ENCODE data around the gene SMCO4.

DNA sequence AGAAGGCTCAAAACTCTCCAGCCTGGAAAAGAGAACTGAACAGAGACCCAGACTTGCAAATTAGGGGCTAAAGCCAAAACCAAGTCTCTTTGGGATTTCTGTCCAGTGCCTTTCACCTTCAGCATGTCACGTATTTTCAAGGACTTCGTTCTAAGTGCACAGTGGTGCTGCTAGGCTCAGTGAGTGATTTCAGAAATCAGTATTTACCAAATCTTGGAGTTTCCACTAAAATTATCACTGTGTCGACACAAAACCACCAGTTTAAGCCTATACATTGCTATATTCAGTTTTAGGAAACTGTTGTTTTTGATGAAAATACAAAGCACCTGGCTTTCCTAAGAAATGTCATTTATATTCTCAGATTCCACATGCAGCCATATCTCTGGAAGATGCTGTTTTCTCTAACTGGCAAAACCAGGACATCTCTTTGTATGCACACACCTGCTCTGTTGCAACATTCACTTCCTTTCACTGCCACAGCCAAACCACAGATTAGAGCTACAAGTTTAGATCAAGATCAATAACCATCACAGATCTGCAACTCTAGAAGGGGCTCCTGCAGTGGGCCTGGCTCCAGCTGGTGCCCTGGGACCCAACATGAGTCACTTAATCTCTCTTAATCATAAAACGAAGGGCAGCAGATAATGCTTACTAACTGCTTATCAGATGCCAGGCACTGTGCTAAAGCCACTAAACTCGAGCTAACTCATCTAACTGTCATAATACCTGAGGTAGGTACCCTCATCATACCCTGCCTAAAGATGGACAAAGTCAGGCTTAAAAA is 22.3 kb downstream of the SMCO4 start:
- TF ChIP-seq, protein P1, sequence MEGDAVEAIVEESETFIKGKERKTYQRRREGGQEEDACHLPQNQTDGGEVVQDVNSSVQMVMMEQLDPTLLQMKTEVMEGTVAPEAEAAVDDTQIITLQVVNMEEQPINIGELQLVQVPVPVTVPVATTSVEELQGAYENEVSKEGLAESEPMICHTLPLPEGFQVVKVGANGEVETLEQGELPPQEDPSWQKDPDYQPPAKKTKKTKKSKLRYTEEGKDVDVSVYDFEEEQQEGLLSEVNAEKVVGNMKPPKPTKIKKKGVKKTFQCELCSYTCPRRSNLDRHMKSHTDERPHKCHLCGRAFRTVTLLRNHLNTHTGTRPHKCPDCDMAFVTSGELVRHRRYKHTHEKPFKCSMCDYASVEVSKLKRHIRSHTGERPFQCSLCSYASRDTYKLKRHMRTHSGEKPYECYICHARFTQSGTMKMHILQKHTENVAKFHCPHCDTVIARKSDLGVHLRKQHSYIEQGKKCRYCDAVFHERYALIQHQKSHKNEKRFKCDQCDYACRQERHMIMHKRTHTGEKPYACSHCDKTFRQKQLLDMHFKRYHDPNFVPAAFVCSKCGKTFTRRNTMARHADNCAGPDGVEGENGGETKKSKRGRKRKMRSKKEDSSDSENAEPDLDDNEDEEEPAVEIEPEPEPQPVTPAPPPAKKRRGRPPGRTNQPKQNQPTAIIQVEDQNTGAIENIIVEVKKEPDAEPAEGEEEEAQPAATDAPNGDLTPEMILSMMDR (IDR thresholded peaks at IDR 0.05; ENCODE audit: control extremely low read depth in 1 of 3, insufficient read depth in 1 of 3, low read depth in 1 of 3, low read length in 3 of 3), result no peak
- no peak for TF ChIP-seq CHD2 (IDR thresholded peaks at IDR 0.05; ENCODE audit: low read length)
- no peak for TF ChIP-seq CEBPB (IDR thresholded peaks at IDR 0.05; ENCODE audit: low read depth, low read length)
- TF ChIP-seq FOSL1 (IDR thresholded peaks at IDR 0.05; ENCODE audit: insufficient read depth, low read depth, low read length), result no peak
- TF ChIP-seq EZH2 (IDR thresholded peaks at IDR 0.05; ENCODE audit: low read depth, low read length, severe bottlenecking), result no peak
- TF ChIP-seq, protein P2, sequence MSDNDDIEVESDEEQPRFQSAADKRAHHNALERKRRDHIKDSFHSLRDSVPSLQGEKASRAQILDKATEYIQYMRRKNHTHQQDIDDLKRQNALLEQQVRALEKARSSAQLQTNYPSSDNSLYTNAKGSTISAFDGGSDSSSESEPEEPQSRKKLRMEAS (IDR thresholded peaks at IDR 0.05), result no peak
- TF ChIP-seq POLR2AphosphoS5 (IDR thresholded peaks at IDR 0.05; ENCODE audit: low read depth, low read length), result no peak
- no peak for TF ChIP-seq TBP (IDR thresholded peaks at IDR 0.05; ENCODE audit: low read depth, low read length)
- TF ChIP-seq EP300 (IDR thresholded peaks at IDR 0.05; ENCODE audit: borderline replicate concordance in 1 of 2, low read depth in 2 of 2, low read length in 2 of 2), result no peak
- no peak for TF ChIP-seq NRF1 (IDR thresholded peaks at IDR 0.05; ENCODE audit: low read depth, low read length)
- TF ChIP-seq SUZ12 (IDR thresholded peaks at IDR 0.05; ENCODE audit: low read length), result no peak
- no peak for TF ChIP-seq RAD21 (IDR thresholded peaks at IDR 0.05 in 1 of 2, conservative IDR thresholded peaks at IDR 0.05 in 1 of 2; ENCODE audit: low read depth in 2 of 2, low read length in 2 of 2)
- TF ChIP-seq TAF1 (IDR thresholded peaks at IDR 0.05; ENCODE audit: low read depth, low read length), result no peak
- no peak for TF ChIP-seq JUN (IDR thresholded peaks at IDR 0.05; ENCODE audit: low read depth, low read length)
